Naive thymus-derived CD4-positive, alpha-beta T cell (primary cell): ENCODE measurements around the gene WARS2. TPM values are rescaled to one million over a fixed set of nuclear protein-coding genes. Genes with fewer than 3 reads are reported as not detected.
A peak's percentile ranks its signal among the peaks of the same experiment; 100 is the strongest.

Experiments used
- ATAC-seq: fragments of 150-1000 bp; cut with Tn5 transposase; 2 replicates; pipeline ENCODE4 v1.10.0; 2021; ENCODE audit warnings: mild to moderate bottlenecking, moderate library complexity
- CTCF ChIA-PET: fragments of 350-600 bp; sonication (Branson Sonifier 250); formaldehyde crosslinking; loops from one replicate; lab custom pipeline; 2021; ENCODE audit warnings: antibody characterized with exemption; lab: Charles Lee
- POLR2A ChIA-PET: fragments of 350-600 bp; sonication (Branson Sonifier 250); formaldehyde crosslinking; loops from one replicate; lab custom pipeline; 2021; ENCODE audit warnings: antibody characterized with exemption, inconsistent platforms; lab: Charles Lee
- DNase-seq, 9 donors: peaks; one replicate each; pipeline versions ENCODE4 v3.0.0 to v3.0.0-alpha.2; 2020 to 2022; ENCODE audit warnings: mixed read lengths in 1 of 9
- H3K27ac ChIP-seq: one replicate; pipeline ENCODE4 v1.7.0; 2013; ENCODE audit warnings: mild to moderate bottlenecking, low read depth, low read length, moderate library complexity
- H3K27me3 ChIP-seq, 2 donors: one replicate each; pipeline ENCODE4 v1.7.0; 2013; ENCODE audit warnings: low read length in 2 of 2, mild to moderate bottlenecking in 2 of 2, moderate library complexity in 2 of 2; ENCODE audit not compliant: control insufficient read depth in 2 of 2, insufficient read depth in 2 of 2
- H3K36me3 ChIP-seq, 3 experiments: 1 replicate in 2 of 3; 2 replicates in 1 of 3; pipeline ENCODE4 v1.7.0; 2013; ENCODE audit warnings: low read length in 3 of 3, mild to moderate bottlenecking in 3 of 3, moderate library complexity in 1 of 3; ENCODE audit not compliant: insufficient read depth in 3 of 3, control insufficient read depth in 2 of 3
- H3K4me1 ChIP-seq, 2 donors: one replicate each; pipeline ENCODE4 v1.7.0; 2013; ENCODE audit warnings: low read length in 2 of 2, mild to moderate bottlenecking in 2 of 2, moderate library complexity in 1 of 2; ENCODE audit not compliant: control insufficient read depth in 2 of 2, insufficient read depth in 2 of 2
- H3K4me3 ChIP-seq: 2 replicates; pipeline ENCODE4 v1.7.0; 2013; ENCODE audit warnings: mild to moderate bottlenecking, low read length
- H3K9me3 ChIP-seq, 3 experiments: 1 replicate in 2 of 3; 2 replicates in 1 of 3; pipeline ENCODE4 v1.7.0; 2013; ENCODE audit warnings: low read length in 3 of 3; ENCODE audit not compliant: control insufficient read depth in 2 of 3
- H3K27ac Mint-ChIP-seq, 9 donors: one replicate each; pipeline ENCODE4 v1.8.0; 2020 to 2022; ENCODE audit warnings: mixed read lengths in 9 of 9, mild to moderate bottlenecking in 8 of 9, moderate library complexity in 5 of 9, inconsistent platforms in 2 of 9
- H3K27me3 Mint-ChIP-seq, 5 donors: one replicate each; pipeline ENCODE4 v1.8.0; 2021 to 2022; ENCODE audit warnings: mixed read lengths in 5 of 5, mild to moderate bottlenecking in 1 of 5
- H3K36me3 Mint-ChIP-seq, 5 donors: one replicate each; pipeline ENCODE4 v1.8.0; 2020 to 2022; ENCODE audit warnings: mixed read lengths in 5 of 5, mild to moderate bottlenecking in 3 of 5, inconsistent platforms in 1 of 5
- H3K4me1 Mint-ChIP-seq, 7 donors: one replicate each; pipeline ENCODE4 v1.8.0; 2020 to 2022; ENCODE audit warnings: mixed read lengths in 7 of 7, mild to moderate bottlenecking in 3 of 7, inconsistent platforms in 1 of 7
- H3K4me3 Mint-ChIP-seq, 10 donors: one replicate each; pipeline ENCODE4 v1.8.0; 2020 to 2022; ENCODE audit warnings: mild to moderate bottlenecking in 10 of 10, mixed read lengths in 10 of 10, moderate library complexity in 6 of 10, inconsistent platforms in 2 of 10
- H3K9me3 Mint-ChIP-seq, 11 donors: one replicate each; pipeline ENCODE4 v1.8.0; 2020 to 2022; ENCODE audit warnings: mixed read lengths in 11 of 11, mild to moderate bottlenecking in 4 of 11, inconsistent platforms in 1 of 11, moderate library complexity in 1 of 11
- intact Hi-C, 2 donors: fragments of 100-400 bp; cut with micrococcal nuclease; formaldehyde crosslinking; loops; one replicate each; pipeline ENCODE4 v1.15.1; 2023
- polyA plus RNA-seq, 2 donors: library from polyadenylated mRNA; unstranded; fragments of 300-500 nt; fragmentation: Illumina TruSeq; gene quantifications; one replicate each; pipeline ENCODE4 v1.2.3, GENCODE V29; 2021
- total RNA-seq, 6 experiments: library from RNA in 5 of 6; stranded (reverse) in 5 of 6; gene quantifications; 1 replicate in 5 of 6; 2 replicates in 1 of 6; pipeline ENCODE4 v1.2.3 and lab custom pipeline; 2021 to 2026

WARS2 gene
- total and polyA plus RNA-seq, 7 experiments from 2014 or later: 8.6 to 27.1 (median 11.5) TPM

GRCh38 chr1:119075614-119076013 is 64.8 kb downstream of the WARS2 start:
- Mint-ChIP-seq H3K9me3 (peaks cover 4 to 37% (median 12%) of the 10 kb centered on the region in 11 donors), H3K4me3 (no peak overlapping the region), H3K36me3 (peaks cover 7 to 73% (median 67%) of the 10 kb centered on the region in 5 donors), H3K27me3 (no peaks in the 10 kb centered on the region), H3K4me1 (peaks cover 0 to 3% (median 0%) of the 10 kb centered on the region in 7 donors), H3K27ac (no peak overlapping the region)
- no peaks in the 10 kb centered on the region for H3K36me3 ChIP-seq
- intact Hi-C loops: no loop called here
- H3K4me1 ChIP-seq: no peaks in the 10 kb centered on the region
- H3K4me3 ChIP-seq: no peak overlapping the region
- no peaks in the 10 kb centered on the region for H3K27me3 ChIP-seq
- ChIA-PET POLR2A (no interaction called here), CTCF (no interaction called here)
- DNase-seq (no peak), ATAC-seq (no peak)
- no peak overlapping the region for H3K27ac ChIP-seq
- no peaks in the 10 kb centered on the region for H3K9me3 ChIP-seq

GRCh38 chr1:119071321-119071720 is 69.1 kb downstream of the WARS2 start:
- H3K27me3 Mint-ChIP-seq: no peaks in the 10 kb centered on the region
- H3K36me3 Mint-ChIP-seq: peaks cover 4 to 58% (median 49%) of the 10 kb centered on the region in 5 donors
- no peak overlapping the region for H3K4me3 Mint-ChIP-seq
- no peak overlapping the region for H3K27ac ChIP-seq
- H3K4me3 ChIP-seq: no peak overlapping the region
- no peaks in the 10 kb centered on the region for H3K4me1 ChIP-seq
- no peaks in the 10 kb centered on the region for H3K27me3 ChIP-seq
- H3K4me1 Mint-ChIP-seq: peaks cover 0 to 5% (median 0%) of the 10 kb centered on the region in 7 donors
- POLR2A ChIA-PET: no interaction called here
- H3K9me3 Mint-ChIP-seq: peaks cover 0 to 16% (median 5%) of the 10 kb centered on the region in 11 donors
- no peak for DNase-seq
- CTCF ChIA-PET: no interaction called here
- H3K27ac Mint-ChIP-seq: no peak overlapping the region
- intact Hi-C loops: no loop called here
- no peak for ATAC-seq
- no peaks in the 10 kb centered on the region for H3K9me3 ChIP-seq
- H3K36me3 ChIP-seq: no peaks in the 10 kb centered on the region

GRCh38 chr1:119069682-119070081 is 70.8 kb downstream of the WARS2 start:
- H3K27ac ChIP-seq: no peak overlapping the region
- peak overlapping the region in 1 of 9 donors; percentile 3 for H3K27ac Mint-ChIP-seq
- H3K4me1 ChIP-seq: no peaks in the 10 kb centered on the region
- H3K9me3 ChIP-seq: no peaks in the 10 kb centered on the region
- H3K36me3 ChIP-seq: no peaks in the 10 kb centered on the region
- peaks cover 0 to 14% (median 4%) of the 10 kb centered on the region in 11 donors for H3K9me3 Mint-ChIP-seq
- no peak for DNase-seq
- ChIA-PET POLR2A (no interaction called here), CTCF (no interaction called here)
- H3K4me3 ChIP-seq: no peak overlapping the region
- no peak for ATAC-seq
- H3K4me1 Mint-ChIP-seq: peaks cover 0 to 5% (median 0%) of the 10 kb centered on the region in 7 donors
- no peak overlapping the region for H3K4me3 Mint-ChIP-seq
- peaks cover 4 to 57% (median 38%) of the 10 kb centered on the region in 5 donors for H3K36me3 Mint-ChIP-seq
- no peaks in the 10 kb centered on the region for H3K27me3 ChIP-seq
- intact Hi-C loops: no loop called here
- no peaks in the 10 kb centered on the region for H3K27me3 Mint-ChIP-seq

GRCh38 chr1:119068427-119068826 is 72.0 kb downstream of the WARS2 start:
- Mint-ChIP-seq H3K4me1 (peaks cover 0 to 5% (median 0%) of the 10 kb centered on the region in 7 donors), H3K4me3 (no peak overlapping the region), H3K36me3 (peaks cover 4 to 57% (median 37%) of the 10 kb centered on the region in 5 donors), H3K27ac (peak overlapping the region in 1 of 9 donors; percentile 31), H3K27me3 (no peaks in the 10 kb centered on the region), H3K9me3 (peaks cover 0 to 9% (median 4%) of the 10 kb centered on the region in 11 donors)
- Histone ChIP-seq H3K27ac (no peak overlapping the region), H3K4me1 (no peaks in the 10 kb centered on the region), H3K4me3 (no peak overlapping the region), H3K9me3 (no peaks in the 10 kb centered on the region), H3K36me3 (no peaks in the 10 kb centered on the region), H3K27me3 (no peaks in the 10 kb centered on the region)
- DNase-seq (no peak), ATAC-seq (no peak)
- POLR2A ChIA-PET: interaction anchor here (0.5 kb wide), 1 partner anchor 195 kb away, joined by 3 read pairs; no protein-coding TSS in a partner anchor
- intact Hi-C loops: no loop called here
- CTCF ChIA-PET: no interaction called here

DNA sequence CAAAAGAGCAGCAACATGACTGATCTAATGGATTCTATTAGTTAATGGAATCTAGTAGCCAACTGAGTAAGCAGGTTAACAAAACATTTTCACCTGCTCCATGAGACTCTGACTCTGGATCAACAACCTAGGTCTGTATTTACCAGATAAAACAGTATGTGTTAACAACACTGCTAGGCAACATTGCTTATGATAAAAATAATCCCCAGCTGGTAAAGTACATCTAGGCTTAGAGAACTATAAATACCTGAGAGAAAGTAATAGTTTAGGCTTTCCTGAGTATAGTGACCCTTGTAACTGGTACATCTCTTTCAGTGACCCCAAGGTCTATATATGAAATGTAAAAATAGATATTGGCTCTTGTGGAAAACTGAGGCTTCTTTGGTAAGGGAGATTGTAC is 78.8 kb downstream of the WARS2 start:
- Mint-ChIP-seq H3K27me3 (no peaks in the 10 kb centered on the region), H3K36me3 (peaks cover 0 to 57% (median 44%) of the 10 kb centered on the region in 5 donors), H3K4me1 (peaks cover 0 to 3% (median 0%) of the 10 kb centered on the region in 7 donors), H3K9me3 (peaks cover 0 to 14% (median 4%) of the 10 kb centered on the region in 11 donors), H3K27ac (no peak overlapping the region), H3K4me3 (no peak overlapping the region)
- intact Hi-C loops: no loop called here
- no peak overlapping the region for H3K4me3 ChIP-seq
- POLR2A ChIA-PET: no interaction called here
- no peaks in the 10 kb centered on the region for H3K4me1 ChIP-seq
- no peaks in the 10 kb centered on the region for H3K36me3 ChIP-seq
- no peak overlapping the region for H3K27ac ChIP-seq
- ATAC-seq (no peak), DNase-seq (no peak)
- H3K9me3 ChIP-seq: no peaks in the 10 kb centered on the region
- H3K27me3 ChIP-seq: no peaks in the 10 kb centered on the region
- CTCF ChIA-PET: no interaction called here

GRCh38 chr1:119055568-119055967 is 84.9 kb downstream of the WARS2 start:
- no peak for DNase-seq

DNA sequence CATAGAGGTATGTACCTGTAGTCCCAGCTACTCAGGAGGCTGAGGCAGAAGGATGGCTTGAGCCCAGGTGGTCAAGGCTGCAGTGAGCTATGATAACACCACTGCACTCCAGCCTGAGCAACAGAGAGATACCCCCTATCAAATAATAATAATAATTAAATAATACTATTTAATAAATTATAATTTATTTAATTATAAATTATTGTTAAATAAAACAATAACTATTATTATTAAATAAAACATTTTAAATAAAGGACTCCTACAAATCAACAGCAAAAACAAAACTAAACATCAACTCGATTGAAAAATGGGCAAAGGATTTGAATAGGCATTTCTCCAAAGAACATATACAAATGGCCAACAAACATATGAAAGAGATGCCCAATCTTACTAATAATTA is 86.5 kb downstream of the WARS2 start:
- H3K27ac Mint-ChIP-seq: no peak overlapping the region

More at GRCh38 chr1:119055568-119055967, 84.9 kb downstream of the WARS2 start:
- ChIA-PET POLR2A (no interaction called here), CTCF (no interaction called here)
- H3K27ac Mint-ChIP-seq: no peak overlapping the region
- no peak for ATAC-seq
- Histone ChIP-seq H3K27ac (no peak overlapping the region), H3K36me3 (no peaks in the 10 kb centered on the region), H3K4me3 (no peak overlapping the region), H3K9me3 (no peaks in the 10 kb centered on the region), H3K27me3 (no peaks in the 10 kb centered on the region), H3K4me1 (no peaks in the 10 kb centered on the region)
- intact Hi-C loops: no loop called here
- peaks cover 0 to 60% (median 39%) of the 10 kb centered on the region in 5 donors for H3K36me3 Mint-ChIP-seq
- H3K4me3 Mint-ChIP-seq: no peak overlapping the region
- H3K4me1 Mint-ChIP-seq: peaks cover 0 to 2% (median 0%) of the 10 kb centered on the region in 7 donors
- H3K9me3 Mint-ChIP-seq: peaks cover 0 to 24% (median 4%) of the 10 kb centered on the region in 11 donors
- no peaks in the 10 kb centered on the region for H3K27me3 Mint-ChIP-seq

More for the DNA sequence above, 86.5 kb downstream of the WARS2 start:
- Mint-ChIP-seq H3K27me3 (no peaks in the 10 kb centered on the region), H3K9me3 (peaks cover 0 to 23% (median 1%) of the 10 kb centered on the region in 11 donors), H3K36me3 (peaks cover 0 to 62% (median 40%) of the 10 kb centered on the region in 5 donors), H3K4me1 (peaks cover 0 to 10% (median 0%) of the 10 kb centered on the region in 7 donors), H3K4me3 (no peak overlapping the region)
- Histone ChIP-seq H3K36me3 (no peaks in the 10 kb centered on the region), H3K27me3 (no peaks in the 10 kb centered on the region), H3K27ac (no peak overlapping the region), H3K4me1 (no peaks in the 10 kb centered on the region), H3K4me3 (no peak overlapping the region), H3K9me3 (no peaks in the 10 kb centered on the region)
- ATAC-seq: no peak
- intact Hi-C loops: no loop called here
- DNase-seq: no peak
- CTCF ChIA-PET: no interaction called here
- POLR2A ChIA-PET: no interaction called here
